Measurements from ENCODE around the gene BTRC. TPM values are rescaled to one million over a fixed set of nuclear protein-coding genes. Genes with fewer than 3 reads are reported as not detected.

BTRC gene
- total RNA-seq, 1 donor from 2014 or later: 18.8 TPM

GRCh38 chr10:101563497-101564040 lies 209.6 kb downstream of the BTRC start:
- DNase-seq (ENCODE audit: extremely low read depth, low read depth, low spot score): no peak

- DNase-seq (ENCODE audit: extremely low read depth, low read depth, low spot score): no peak
These were observed 210.6 kb downstream of the BTRC start for GRCh38 chr10:101564490-101564991.

GRCh38 chr10:101565370-101565900 lies 211.5 kb downstream of the BTRC start:
- DNase-seq (ENCODE audit: extremely low read depth, low read depth, low spot score): no peak

GRCh38 chr10:101565936-101566332 lies 212.0 kb downstream of the BTRC start:
- DNase-seq (ENCODE audit: extremely low read depth, low read depth, low spot score): no peak

GRCh38 chr10:101566333-101567164 lies 212.6 kb downstream of the BTRC start:
- DNase-seq (ENCODE audit: extremely low read depth, low read depth, low spot score): no peak

- DNase-seq (ENCODE audit: extremely low read depth, low read depth, low spot score): no peak
These were observed 213.4 kb downstream of the BTRC start for GRCh38 chr10:101567165-101568006.

GRCh38 chr10:101568054-101568745 lies 214.2 kb downstream of the BTRC start:
- DNase-seq (ENCODE audit: extremely low read depth, low read depth, low spot score): no peak

- no peak for DNase-seq (ENCODE audit: extremely low read depth, low read depth, low spot score)
These were observed 215.3 kb downstream of the BTRC start for GRCh38 chr10:101569323-101569621.

GRCh38 chr10:101569622-101570427 lies 215.9 kb downstream of the BTRC start:
- no peak for DNase-seq (ENCODE audit: extremely low read depth, low read depth, low spot score)

- DNase-seq (ENCODE audit: extremely low read depth, low read depth, low spot score): no peak
These were observed 216.7 kb downstream of the BTRC start for GRCh38 chr10:101570428-101571270.

GRCh38 chr10:101571271-101571925 lies 217.4 kb downstream of the BTRC start:
- DNase-seq (ENCODE audit: extremely low read depth, low read depth, low spot score): no peak

- no peak for DNase-seq (ENCODE audit: extremely low read depth, low read depth, low spot score)
These were observed 218.2 kb downstream of the BTRC start for GRCh38 chr10:101572126-101572525.

GRCh38 chr10:101572785-101573184 lies 218.8 kb downstream of the BTRC start:
- no peak for DNase-seq (ENCODE audit: extremely low read depth, low read depth, low spot score)

GRCh38 chr10:101573885-101574753 lies 220.2 kb downstream of the BTRC start:
- DNase-seq (ENCODE audit: extremely low read depth, low read depth, low spot score): no peak

- DNase-seq (ENCODE audit: extremely low read depth, low read depth, low spot score): no peak
These were observed 221.1 kb downstream of the BTRC start for GRCh38 chr10:101575091-101575490.

- DNase-seq (ENCODE audit: extremely low read depth, low read depth, low spot score): no peak
These were observed 221.7 kb downstream of the BTRC start for GRCh38 chr10:101575580-101576210.

All from glomerular endothelial cell (primary cell).